Heart left ventricle (tissue), 13 donors: ENCODE data around the gene ENTPD1.
"Not testable (repeated sequence)": the region's sequence is repeated elsewhere in the genome, so short reads cannot be mapped to it uniquely, and the experiment has no call there.

Experiments
- CTCF ChIP-seq, 12 donors: fragments of 200-600 bp; sonication (generic) in 4 of 12; IDR thresholded peaks; one replicate each; pipeline versions ENCODE4 v1.5.0 to v1.8.0; 2018 to 2022; ENCODE audit warnings: antibody characterized with exemption in 12 of 12, mild to moderate bottlenecking in 5 of 12
- POLR2A ChIP-seq, 2 donors: fragments of 450-650 bp; IDR thresholded peaks; one replicate each; pipeline ENCODE4 v1.6.1; 2017; ENCODE audit warnings: antibody characterized with exemption in 2 of 2, mild to moderate bottlenecking in 2 of 2, moderate library complexity in 2 of 2
- donor health status: ischemic (EF 13 %, LVEDD 7.1; RV severe dilation, severe dysfunction).
- donor health status: DM: no; HTN: yes; CAD: no.
- donor health status: DM: no; HTN: no; CAD: no.
- donor health status: ischemic (EF 25% LVEDD 6.9; RV normal size, moderate dysfunction).
- donor health status: ischemic (EF 25% LVEDD 5.7; RV mildly dilated, moderate dysfunction).
- donor health status: ischemic (EF 35%, LVEDD 5.7; RV mildly dilated, moderate dysfunction).
- donor health status: nonischemic (EF 11% LVEDD 7.7; RV severe dilation, severe dysfunction).
- donor health status: DM: yes; HTN: yes; CAD: no.
- donor health status: PGD.
- donor health status: ischemic (EF 29% LVEDD 5.4; RV normal size, mild dysfunction).
- donor health status: nonischemic (EF 23%, LVEDD 6.1; RV moderate dilation, normal function).

- TF ChIP-seq CTCF, POLR2A (IDR thresholded peaks at IDR 0.05): not testable (repeated sequence)
These were observed 160.1 kb downstream of the ENTPD1 start for GRCh38 chr10:95916039-95916438.
